GM12878 (cell line): ENCODE data around the gene STARD3. TPM values are rescaled to one million over a fixed set of nuclear protein-coding genes. Genes with fewer than 3 reads are reported as not detected.

Experiments used
- ATAC-seq: fragments of 200-7000 bp; cut with Tn5 transposase; 3 replicates; pipeline ENCODE4 v1.9.1; 2020; ENCODE audit warnings: mild to moderate bottlenecking, moderate library complexity
- BruUV-seq: library from RNA; stranded (reverse); fragments of 400-500 nt; replicated peaks from 2 replicates; lab custom pipeline; 2021; lab: Mats Ljungman, UMichigan
- CTCF ChIA-PET: fragments of 300-600 bp; sonication (Branson Sonifier 250); formaldehyde crosslinking; extraction: SDS; loops from one replicate; lab custom pipeline; 2021; ENCODE audit warnings: inconsistent platforms; lab: Yijun Ruan, JAX
- POLR2A ChIA-PET: fragments of 350-600 bp; formaldehyde crosslinking; extraction: SDS; loops from one replicate; lab custom pipeline; 2021; ENCODE audit warnings: inconsistent platforms; lab: Charles Lee
- RAD21 ChIA-PET: fragments of 300-600 bp; sonication (Branson Sonifier 250); formaldehyde crosslinking; loops from one replicate; lab custom pipeline; 2023; ENCODE audit warnings: antibody characterized with exemption; ENCODE audit not compliant: unreplicated experiment; lab: Charles Lee
- SMC1A ChIA-PET: fragments of 300-600 bp; sonication (Branson Sonifier 250); formaldehyde crosslinking; loops from one replicate; lab custom pipeline; 2023; ENCODE audit not compliant: unreplicated experiment, uncharacterized antibody; lab: Charles Lee
- DNase-seq: peaks from one replicate; pipeline ENCODE4 v3.0.0-alpha.2; 2011; ENCODE audit warnings: low read depth, low spot score
- FAIRE-seq: peaks from 3 replicates; lab custom pipeline; 2011; peaks lifted over from hg19 to GRCh38; lab: Jason Lieb, UNC
- H2AFZ ChIP-seq: 2 replicates; pipeline ENCODE4 v1.6.0; 2011; ENCODE audit warnings: low read depth, low read length, control low read depth; ENCODE audit not compliant: control insufficient read depth
- H3K27ac ChIP-seq: 2 replicates; pipeline ENCODE4 v1.5.1; 2011; ENCODE audit warnings: control low read depth; ENCODE audit not compliant: control insufficient read depth, insufficient read depth
- H3K27me3 ChIP-seq, 2 experiments: replicated peaks in 1 of 2; 2 replicates each; pipeline versions ENCODE4 v1.6.0 to v1.6.1; 2011; ENCODE audit warnings: low read length in 1 of 2; ENCODE audit not compliant: control insufficient read depth in 2 of 2, insufficient read depth in 2 of 2
- H3K36me3 ChIP-seq, 2 experiments: 2 replicates each; pipeline ENCODE4 v1.5.1; 2011; ENCODE audit warnings: low read length in 1 of 2; ENCODE audit not compliant: control insufficient read depth in 2 of 2, insufficient read depth in 2 of 2
- H3K4me1 ChIP-seq: 2 replicates; pipeline ENCODE4 v1.6.1; 2011; ENCODE audit warnings: mild to moderate bottlenecking, low read length, moderate library complexity, mixed read lengths; ENCODE audit not compliant: control insufficient read depth, insufficient read depth
- H3K4me2 ChIP-seq: 2 replicates; pipeline ENCODE4 v1.6.0; 2011; ENCODE audit warnings: control low read depth; ENCODE audit not compliant: control insufficient read depth, insufficient read depth
- H3K4me3 ChIP-seq: fragments of 200-600 bp; sonication (generic); 2 replicates; pipeline ENCODE4 v1.5.1; 2016
- H3K79me2 ChIP-seq: 2 replicates; pipeline ENCODE4 v1.6.0; 2011; ENCODE audit warnings: low read length; ENCODE audit not compliant: control insufficient read depth, insufficient read depth
- H3K9ac ChIP-seq: 2 replicates; pipeline ENCODE4 v1.8.0; 2011; ENCODE audit warnings: low read length, control low read depth, mixed read lengths; ENCODE audit not compliant: control insufficient read depth, insufficient read depth
- H3K9me3 ChIP-seq: replicated peaks from 3 replicates; pipeline ENCODE4 v1.5.1; 2011; ENCODE audit warnings: mild to moderate bottlenecking, low read length; ENCODE audit not compliant: control insufficient read depth, insufficient read depth
- H4K20me1 ChIP-seq: 2 replicates; pipeline ENCODE4 v1.6.0; 2011; ENCODE audit not compliant: control insufficient read depth, insufficient read depth
- BCLAF1 ChIP-seq: fragments of 450-650 bp; IDR thresholded peaks from 2 replicates; pipeline ENCODE4 v1.6.1; 2017; ENCODE audit warnings: antibody characterized with exemption, mild to moderate bottlenecking, moderate library complexity
- BHLHE40 ChIP-seq, 2 experiments: fragments of 450-650 bp in 1 of 2; IDR thresholded peaks; 2 replicates each; pipeline ENCODE4 v1.6.1; 2011 to 2017; ENCODE audit warnings: low read depth in 2 of 2, borderline replicate concordance in 1 of 2, improper control_type of control experiment in 1 of 2, low read length in 1 of 2, mild to moderate bottlenecking in 1 of 2
- EZH2 ChIP-seq: IDR thresholded peaks from 2 replicates; pipeline ENCODE4 v1.6.1; 2012; ENCODE audit warnings: low read depth, mild to moderate bottlenecking, control low read depth, inconsistent platforms, low read length, borderline replicate concordance; ENCODE audit not compliant: control insufficient read depth
- FOS ChIP-seq: IDR thresholded peaks from 3 replicates; pipeline ENCODE4 v1.6.1; 2011; ENCODE audit warnings: borderline replicate concordance; ENCODE audit not compliant: insufficient read length; ENCODE audit errors: extremely low read depth
- MEF2A ChIP-seq: IDR thresholded peaks from 2 replicates; pipeline ENCODE4 v1.6.1; 2011; ENCODE audit warnings: low read depth, mild to moderate bottlenecking, low read length, moderate library complexity; ENCODE audit not compliant: insufficient read depth
- NBN ChIP-seq: fragments of 450-650 bp; IDR thresholded peaks from 2 replicates; pipeline ENCODE4 v1.6.1; 2016
- NFIC ChIP-seq: IDR thresholded peaks from 2 replicates; pipeline ENCODE4 v1.6.1; 2012; ENCODE audit warnings: low read depth, mild to moderate bottlenecking, inconsistent platforms, low read length, moderate library complexity
- NR2C2 ChIP-seq: IDR thresholded peaks from 2 replicates; pipeline ENCODE4 v1.6.1; 2011; ENCODE audit warnings: borderline replicate concordance, low read depth; ENCODE audit not compliant: control insufficient read depth, insufficient read length
- RAD21 ChIP-seq: IDR thresholded peaks from 2 replicates; pipeline ENCODE4 v1.6.1; 2011; ENCODE audit warnings: mild to moderate bottlenecking, low read depth, low read length, moderate library complexity; ENCODE audit not compliant: insufficient read depth
- SUPT20H ChIP-seq: IDR thresholded peaks from 2 replicates; pipeline ENCODE4 v1.6.1; 2011; ENCODE audit warnings: low read depth, mild to moderate bottlenecking, low read length, moderate library complexity, borderline replicate concordance; ENCODE audit not compliant: control insufficient read depth
- SUZ12 ChIP-seq: fragments of 200-600 bp; sonication (generic); IDR thresholded peaks from one replicate; pipeline ENCODE4 v1.6.1; 2018; ENCODE audit warnings: antibody characterized with exemption, mild to moderate bottlenecking; ENCODE audit not compliant: unreplicated experiment
- USF2 ChIP-seq: IDR thresholded peaks from 2 replicates; pipeline ENCODE4 v1.6.1; 2011; ENCODE audit warnings: low read depth, low read length, improper control_type of control experiment, borderline replicate concordance
- YY1 ChIP-seq: IDR thresholded peaks from 2 replicates; pipeline ENCODE4 v1.6.1; 2011; ENCODE audit warnings: low read depth, mild to moderate bottlenecking, low read length
- ZNF687 ChIP-seq: fragments of 450-650 bp; IDR thresholded peaks from 2 replicates; pipeline ENCODE4 v1.6.1; 2017; ENCODE audit warnings: mild to moderate bottlenecking, moderate library complexity
- WGBS: methylation state at CpG from one replicate; pipeline ENCODE4 v1.1.6; 2016; ENCODE audit warnings: low lambda C conversion rate; ENCODE audit not compliant: insufficient replicate concordance, insufficient coverage; ENCODE audit errors: missing lambda C conversion rate; 5-methylcytosine and 5-hydroxymethylcytosine counted together
- in situ Hi-C: fragments of 300-500 bp; cut with MboI; formaldehyde crosslinking; loops from 9 replicates; pipeline ENCODE4 v1.14.3; 2018; ENCODE audit warnings: mixed read lengths
- intact Hi-C: fragments of 100-400 bp; cut with micrococcal nuclease; formaldehyde crosslinking; loops from one replicate; pipeline ENCODE4 v1.14.2; 2022; ENCODE audit not compliant: unreplicated experiment
- polyA plus RNA-seq, 11 experiments: library from polyadenylated mRNA; depleted of rRNA in 4 of 11; unstranded in 6 of 11; stranded (reverse) in 5 of 11; fragments of >200 nt; fragmentation: Nextera tagmentation in 4 of 11; fragmentation: Illumina TruSeq in 1 of 11; extraction: Ambion mirVana in 4 of 11; extraction: Trizol in 1 of 11; gene quantifications; 1 replicate in 1 of 11; 2 replicates in 10 of 11; pipeline versions ENCODE4 v1.2.1 to v1.2.3, GENCODE V29; 2011 to 2016; ENCODE audit warnings: inconsistent platforms in 2 of 11, missing spikeins in 2 of 11, low read depth in 1 of 11
- total RNA-seq, 4 experiments: library from RNA; depleted of rRNA in 3 of 4; stranded (reverse); fragments of >200 nt in 3 of 4; fragmentation: Illumina TruSeq in 1 of 4; extraction: Trizol in 1 of 4; gene quantifications; 2 replicates each; pipeline versions ENCODE4 v1.2.1 to v1.2.3, GENCODE V29; 2013 to 2021

STARD3 gene
- total and polyA plus RNA-seq, 10 of the 15 experiments (the other 5 are each of a cell fraction or from before 2014, with no cell fraction given), result 0.08 to 62.7 (median 27.5) TPM

GRCh38 chr17:39672522-39673334 is 35.8 kb downstream of the STARD3 start:
- ChIA-PET CTCF (interaction anchor here (0.8 to 9.1 kb wide), 9 partner anchors 19 to 308 kb away, joined by 3 to 114 read pairs (median 7); partner anchors contain the start of genes MIEN1 and PSMD3), POLR2A (interaction anchor here (0.5 kb wide), 1 partner anchor 258 kb away, joined by 5 read pairs; no protein-coding TSS in a partner anchor), RAD21 (interaction anchor here (1.2 to 2.3 kb wide), 5 partner anchors 10 to 83 kb away, joined by 3 to 8 read pairs (median 4); partner anchors contain the start of gene MIEN1), SMC1A (interaction anchor here (0.7 to 2.6 kb wide), 6 partner anchors 19 to 82 kb away, joined by 3 to 10 read pairs (median 4); partner anchors contain the start of gene MIEN1)
- Histone ChIP-seq H3K4me2 (no peak overlapping the region), H3K9me3 (no peaks in the 10 kb centered on the region), H3K36me3 (no peaks in the 10 kb centered on the region), H3K9ac (no peak overlapping the region), H3K79me2 (no peaks in the 10 kb centered on the region), H3K4me1 (peaks cover 20% of the 10 kb centered on the region), H4K20me1 (no peaks in the 10 kb centered on the region), H3K27ac (no peak overlapping the region), H3K27me3 (peaks cover 0 to 2% of the 10 kb centered on the region in 2 experiments; a peak in 2 of 4 replicates), H2AFZ (no peak overlapping the region), H3K4me3 (no peak overlapping the region)
- WGBS, result 42% methylated on average over 15 of the region's 15 CpGs
- ATAC-seq (no peak), DNase-seq (no peak), FAIRE-seq (no peak)
- in situ Hi-C loops (no loop called here), intact Hi-C loops (no loop called here)
- BruUV-seq, result no TSS peak
- TF ChIP-seq FOS (no peak), SUZ12 (no peak), USF2 (no peak), BHLHE40 (IDR thresholded peaks at IDR 0.05; ENCODE audit: borderline replicate concordance in 1 of 2, low read depth in 2 of 2, low read length in 1 of 2) (no peak), RAD21 (no peak), NBN (no peak), YY1 (no peak), SUPT20H (no peak), ZNF687 (no peak), EZH2 (no peak), MEF2A (no peak), BCLAF1 (no peak), NR2C2 (no peak), NFIC (no peak)
